Measurements from ENCODE around the gene FBXO24. TPM values are rescaled to one million over a fixed set of nuclear protein-coding genes. Genes with fewer than 3 reads are reported as not detected.
A peak's percentile ranks its signal among the peaks of the same experiment; 100 is the strongest.
"Not testable (repeated sequence)": the region's sequence is repeated elsewhere in the genome, so short reads cannot be mapped to it uniquely, and the experiment has no call there.

FBXO24 gene
- total RNA-seq, 2 donors from 2014 or later = 1.3 to 3.0 TPM

GRCh38 chr7:100563809-100564400 is 22.2 kb upstream of the FBXO24 start:
- H3K9me3 ChIP-seq (ENCODE audit: control insufficient read depth, low read length) = no peaks in the 10 kb centered on the region
- Mint-ChIP-seq H3K27ac (no peak overlapping the region), H3K4me1 (no peaks in the 10 kb centered on the region), H3K4me3 (no peak overlapping the region), H3K27me3 (ENCODE audit: insufficient read depth) (no peaks in the 10 kb centered on the region), H3K36me3 (ENCODE audit: low read depth) (peaks cover 35% of the 10 kb centered on the region), H3K9me3 (no peaks in the 10 kb centered on the region)
- no peaks in the 10 kb centered on the region for H3K4me1 ChIP-seq (ENCODE audit: control insufficient read depth, insufficient read depth, low read length)
- peaks cover 64% of the 10 kb centered on the region for H3K36me3 ChIP-seq (ENCODE audit: control insufficient read depth, insufficient read depth, low read length)
- no peak overlapping the region for H3K4me3 ChIP-seq (ENCODE audit: low read length)
- H3K9ac ChIP-seq (ENCODE audit: extremely low read depth, low read length, poor library complexity, severe bottlenecking) = no peak overlapping the region
- peak; percentile 95 for DNase-seq
- no peak overlapping the region for H3K27ac ChIP-seq (ENCODE audit: low read depth, low read length)
- H3K27me3 ChIP-seq (ENCODE audit: control insufficient read depth, insufficient read depth, low read length, poor library complexity, severe bottlenecking) = no peaks in the 10 kb centered on the region
- TF ChIP-seq CTCF (conservative IDR thresholded peaks at IDR 0.05) = peak; percentile 91
- 76 to 80% methylated on average over 5 to 12 of the region's 12 CpGs for WGBS, 2 experiments (ENCODE audit: insufficient coverage in 1 of 2, insufficient read length in 1 of 2)

- not testable (repeated sequence) for H3K27ac ChIP-seq (ENCODE audit: low read depth, low read length); H3K9me3 Mint-ChIP-seq; H3K9me3 ChIP-seq (ENCODE audit: control insufficient read depth, low read length); DNase-seq; H3K4me1 ChIP-seq (ENCODE audit: control insufficient read depth, insufficient read depth, low read length); H3K27me3 Mint-ChIP-seq (ENCODE audit: insufficient read depth); H3K27me3 ChIP-seq (ENCODE audit: control insufficient read depth, insufficient read depth, low read length, poor library complexity, severe bottlenecking); H3K4me1 Mint-ChIP-seq; H3K4me3 Mint-ChIP-seq; H3K4me3 ChIP-seq (ENCODE audit: low read length); H3K27ac Mint-ChIP-seq; H3K9ac ChIP-seq (ENCODE audit: extremely low read depth, low read length, poor library complexity, severe bottlenecking)
- H3K36me3 ChIP-seq (ENCODE audit: control insufficient read depth, insufficient read depth, low read length) = peaks cover 59% of the 10 kb centered on the region
- peaks cover 33% of the 10 kb centered on the region for H3K36me3 Mint-ChIP-seq (ENCODE audit: low read depth)
- 94 to 96% methylated on average over 3 to 6 of the region's 6 CpGs for WGBS, 2 experiments (ENCODE audit: insufficient coverage in 1 of 2, insufficient read length in 1 of 2)
Measured at GRCh38 chr7:100564405-100564804, 21.7 kb upstream of the FBXO24 start.

- Histone ChIP-seq H3K9me3 (ENCODE audit: control insufficient read depth, low read length) (no peaks in the 10 kb centered on the region), H3K27ac (ENCODE audit: low read depth, low read length) (no peak overlapping the region), H3K4me1 (ENCODE audit: control insufficient read depth, insufficient read depth, low read length) (no peaks in the 10 kb centered on the region), H3K36me3 (ENCODE audit: control insufficient read depth, insufficient read depth, low read length) (peaks cover 55% of the 10 kb centered on the region), H3K4me3 (ENCODE audit: low read length) (no peak overlapping the region), H3K27me3 (ENCODE audit: control insufficient read depth, insufficient read depth, low read length, poor library complexity, severe bottlenecking) (no peaks in the 10 kb centered on the region), H3K9ac (ENCODE audit: extremely low read depth, low read length, poor library complexity, severe bottlenecking) (no peak overlapping the region)
- Mint-ChIP-seq H3K36me3 (ENCODE audit: low read depth) (peaks cover 30% of the 10 kb centered on the region), H3K4me1 (peaks cover 7% of the 10 kb centered on the region), H3K27me3 (ENCODE audit: insufficient read depth) (no peaks in the 10 kb centered on the region), H3K4me3 (no peak overlapping the region), H3K9me3 (no peaks in the 10 kb centered on the region), H3K27ac (no peak overlapping the region)
- DNase-seq = no peak
- WGBS, 2 experiments (ENCODE audit: insufficient coverage in 1 of 2, insufficient read length in 1 of 2) = 97% methylated on average over 9 of the region's 11 CpGs; no CpG with 5 or more reads in 1 of the 2 experiments
- no peak for TF ChIP-seq CTCF (conservative IDR thresholded peaks at IDR 0.05)
Measured at GRCh38 chr7:100565133-100565571, 21.0 kb upstream of the FBXO24 start.

All from endodermal cell (in vitro differentiated cells).